Measurements from ENCODE around the gene BABAM2.

DNA sequence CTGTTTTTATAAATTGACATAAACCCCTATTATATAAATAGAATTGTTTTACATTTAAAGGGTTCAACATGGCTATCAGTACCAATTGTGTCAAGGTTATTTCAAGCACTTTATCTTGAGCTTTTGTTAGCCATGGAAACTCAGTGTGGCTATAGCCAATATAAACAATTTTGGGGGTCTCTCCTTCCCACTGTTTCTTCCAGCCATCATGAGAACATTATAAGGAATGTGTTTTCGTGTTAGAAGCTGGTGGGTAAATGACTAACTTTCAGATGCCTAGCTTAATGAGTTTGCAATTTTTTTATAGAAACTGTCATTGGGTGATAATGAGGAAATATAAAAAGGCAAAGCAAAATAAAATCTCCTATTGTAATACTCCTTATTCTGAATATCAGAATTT, 348.7 kb downstream of the BABAM2 start:
- no peak for TF ChIP-seq EZH2phosphoT487 (IDR thresholded peaks at IDR 0.05; ENCODE audit: insufficient read depth, low read depth)
- TF ChIP-seq EZH2 (IDR thresholded peaks at IDR 0.05; ENCODE audit: insufficient read depth, poor library complexity, severe bottlenecking): no peak
